ENCODE results near the gene AGRN.

The AGRN gene

GRCh38 chr1:995665-996633 lies 24.0 kb upstream of the AGRN start:
- peaks cover 6% of the 10 kb centered on the region for H3K36me3 Mint-ChIP-seq (ENCODE audit: low read depth)
- TF ChIP-seq CTCF (IDR thresholded peaks at IDR 0.05; ENCODE audit: unreplicated experiment in 3 of 3): no peak
- peaks cover 17% of the 10 kb centered on the region for H3K9me3 Mint-ChIP-seq
- H3K4me3 Mint-ChIP-seq: peak overlapping the region; percentile 68 to 72 (median 72)
- peaks cover 4% of the 10 kb centered on the region for H3K4me1 Mint-ChIP-seq
- H3K27ac Mint-ChIP-seq: peak overlapping the region in 2 of 3 experiments; percentile 17 to 48
- peaks cover 33% of the 10 kb centered on the region for H3K27me3 Mint-ChIP-seq (ENCODE audit: low read depth)

GRCh38 chr1:996851-997712 lies 22.8 kb upstream of the AGRN start:
- peaks cover 24% of the 10 kb centered on the region for H3K27me3 Mint-ChIP-seq (ENCODE audit: low read depth)

GRCh38 chr1:997713-997992 lies 22.3 kb upstream of the AGRN start:
- TF ChIP-seq CTCF (IDR thresholded peaks at IDR 0.05; ENCODE audit: unreplicated experiment in 3 of 3): no peak
- Mint-ChIP-seq H3K9me3 (peaks cover 6% of the 10 kb centered on the region), H3K4me3 (peak overlapping the region in 1 of 3 experiments; percentile 69), H3K4me1 (peaks cover 4% of the 10 kb centered on the region), H3K27ac (no peak overlapping the region), H3K27me3 (ENCODE audit: low read depth) (peaks cover 22% of the 10 kb centered on the region), H3K36me3 (ENCODE audit: low read depth) (peaks cover 3% of the 10 kb centered on the region)

More at GRCh38 chr1:996851-997712, 22.8 kb upstream of the AGRN start:
- Mint-ChIP-seq H3K9me3 (peaks cover 10% of the 10 kb centered on the region), H3K27ac (peak overlapping the region in 1 of 3 experiments; percentile 54), H3K4me1 (peaks cover 4% of the 10 kb centered on the region), H3K36me3 (ENCODE audit: low read depth) (peaks cover 6% of the 10 kb centered on the region), H3K4me3 (peak overlapping the region; percentile 69 to 77 (median 76))
- no peak for TF ChIP-seq CTCF (IDR thresholded peaks at IDR 0.05; ENCODE audit: unreplicated experiment in 3 of 3)

- Mint-ChIP-seq H3K36me3 (ENCODE audit: low read depth) (no peaks in the 10 kb centered on the region), H3K27me3 (ENCODE audit: low read depth) (peaks cover 20% of the 10 kb centered on the region), H3K4me1 (peaks cover 4% of the 10 kb centered on the region), H3K9me3 (peaks cover under 1% of the 10 kb centered on the region), H3K4me3 (peak overlapping the region; percentile 77 to 81 (median 80)), H3K27ac (no peak overlapping the region)
- no peak for TF ChIP-seq CTCF (IDR thresholded peaks at IDR 0.05; ENCODE audit: unreplicated experiment in 3 of 3)
Observed at GRCh38 chr1:997993-998744, 21.8 kb upstream of the AGRN start.

GRCh38 chr1:998745-998994 lies 21.2 kb upstream of the AGRN start:
- no peak for TF ChIP-seq CTCF (IDR thresholded peaks at IDR 0.05; ENCODE audit: unreplicated experiment in 3 of 3)
- peaks cover 20% of the 10 kb centered on the region for H3K27me3 Mint-ChIP-seq (ENCODE audit: low read depth)
- no peak overlapping the region for H3K27ac Mint-ChIP-seq
- peaks cover 4% of the 10 kb centered on the region for H3K4me1 Mint-ChIP-seq
- H3K4me3 Mint-ChIP-seq: peak overlapping the region; percentile 77 to 81 (median 80)
- no peaks in the 10 kb centered on the region for H3K36me3 Mint-ChIP-seq (ENCODE audit: low read depth)
- no peaks in the 10 kb centered on the region for H3K9me3 Mint-ChIP-seq

All from nephron (organoid).